HG02970 (cell line): ENCODE results near the gene RTN4RL1.

Experiments
- ATAC-seq: cut with Tn5 transposase; IDR thresholded peaks from one replicate; pipeline ENCODE4 v1.9.1; 2021; ENCODE audit warnings: mild to moderate bottlenecking, moderate library complexity, moderate number of reproducible peaks; ENCODE audit not compliant: unreplicated experiment, low FRiP score

Gene RTN4RL1

DNA sequence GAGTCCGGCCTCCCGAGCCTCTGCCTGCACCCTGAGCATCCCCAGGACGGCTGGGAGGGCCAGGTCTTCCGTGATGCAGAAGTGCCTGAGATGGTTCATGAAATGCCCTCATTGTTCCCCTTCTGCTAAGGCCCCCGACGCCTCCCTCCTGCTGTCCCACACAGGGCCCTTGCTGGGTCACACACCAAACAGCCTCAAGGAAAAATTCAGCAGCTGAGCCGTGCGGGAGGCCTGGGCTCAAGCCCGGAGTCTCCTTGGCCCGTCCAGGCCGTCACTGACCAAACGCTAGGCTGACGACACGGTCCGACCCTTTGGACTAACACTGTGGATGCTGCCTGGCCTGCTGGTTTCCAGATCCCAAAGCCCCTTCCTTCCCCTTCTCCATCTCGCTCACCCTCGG is 90.2 kb downstream of the RTN4RL1 start:
- no peak for ATAC-seq

DNA sequence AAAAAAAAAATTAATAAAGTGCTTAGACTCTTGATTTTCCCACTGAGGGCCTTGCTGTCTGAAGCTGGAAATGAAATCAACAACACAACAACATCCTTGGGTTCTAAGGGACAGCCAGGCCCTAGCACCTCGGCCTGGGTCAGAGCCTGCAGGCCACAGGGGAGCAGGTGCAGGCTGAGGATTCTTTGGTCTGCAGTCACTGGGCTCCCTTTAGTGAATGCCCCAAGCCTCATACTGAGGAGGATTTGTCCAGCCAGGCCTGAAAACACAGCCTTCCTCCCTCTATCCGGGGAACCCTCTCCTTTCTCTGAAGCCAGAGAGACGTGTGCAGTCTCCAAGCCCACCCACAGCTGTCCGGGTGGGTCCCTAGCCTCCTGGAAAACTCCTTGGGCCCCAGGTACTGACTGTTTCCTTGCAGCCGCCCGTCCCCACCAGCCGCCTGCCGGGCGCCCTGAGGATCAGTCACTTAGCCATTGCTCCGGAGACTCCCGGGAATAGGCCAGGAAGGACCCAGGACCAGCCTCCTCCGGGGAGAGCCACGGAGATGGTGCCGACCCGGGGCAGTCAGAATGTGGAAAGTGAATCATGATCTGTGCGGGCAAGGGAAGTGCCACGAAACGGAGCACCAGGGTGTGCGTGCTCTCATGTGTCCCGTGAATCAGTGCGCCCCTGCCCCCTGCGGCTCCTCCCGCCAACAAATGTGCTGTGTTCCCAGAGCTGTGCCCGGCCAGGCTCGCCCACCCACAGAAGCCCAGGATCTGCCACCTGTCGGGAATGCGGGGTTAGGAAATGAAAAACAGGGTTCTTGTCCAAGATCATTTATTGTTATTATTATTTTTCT is 91.0 kb downstream of the RTN4RL1 start:
- ATAC-seq, result no peak

DNA sequence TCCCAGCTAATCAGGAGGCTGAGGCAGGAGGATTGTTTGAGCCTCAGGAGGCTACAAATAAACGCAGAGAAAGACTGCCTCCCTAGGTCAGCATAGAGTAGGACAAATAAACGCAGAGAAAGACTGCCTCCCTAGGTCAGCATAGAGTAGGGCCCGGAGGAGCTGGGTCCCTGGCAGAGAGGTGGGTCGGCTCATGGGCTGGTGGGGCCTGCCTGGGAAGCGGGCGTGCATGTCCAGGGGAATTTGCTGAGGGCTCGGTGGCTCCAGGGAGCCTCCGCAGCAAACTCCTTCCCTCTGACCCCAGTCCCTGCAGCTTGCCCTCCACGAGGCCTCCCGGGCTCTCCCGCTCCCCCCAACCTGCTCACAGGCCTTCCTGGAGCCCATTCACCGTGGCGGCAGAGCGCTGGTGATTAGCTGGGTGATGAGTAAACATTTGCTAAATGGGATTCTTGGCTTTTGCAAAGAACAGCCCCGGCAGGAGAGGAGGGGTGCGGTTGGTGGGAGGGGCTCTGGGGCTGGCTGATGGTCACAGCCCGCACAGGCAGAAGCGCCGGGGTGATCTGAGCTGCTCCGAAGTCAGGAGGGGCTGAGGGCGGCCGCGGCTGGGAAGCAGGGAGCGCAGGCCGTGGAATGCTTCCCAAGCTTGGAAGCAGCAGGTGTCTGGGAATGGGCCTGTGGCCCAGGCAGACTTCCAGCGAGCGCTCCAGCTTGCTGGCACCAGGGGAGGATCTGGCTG is 93.1 kb downstream of the RTN4RL1 start:
- no peak for ATAC-seq

DNA sequence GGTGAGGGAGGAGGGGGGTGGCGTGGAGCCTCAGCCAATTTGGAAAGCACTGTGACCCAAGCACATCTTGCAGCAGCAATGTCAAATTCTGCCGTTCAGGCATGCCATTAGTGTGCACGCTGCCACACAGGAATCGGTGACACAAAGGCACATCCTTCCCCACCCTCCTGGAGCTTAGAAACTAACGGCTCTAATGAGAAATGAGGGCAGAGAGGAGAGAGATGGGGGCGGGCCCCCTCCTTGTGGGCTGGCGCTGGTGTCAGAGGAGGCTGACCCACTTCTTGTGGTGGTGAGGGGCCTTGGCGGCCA is 94.8 kb downstream of the RTN4RL1 start:
- no peak for ATAC-seq

- no peak for ATAC-seq
Measured at GRCh38 chr17:1928976-1929375, 96.2 kb downstream of the RTN4RL1 start.

GRCh38 chr17:1920948-1921351 is 104.2 kb downstream of the RTN4RL1 start:
- ATAC-seq, result no peak

GRCh38 chr17:1919201-1919600 is 105.9 kb downstream of the RTN4RL1 start:
- no peak for ATAC-seq

DNA sequence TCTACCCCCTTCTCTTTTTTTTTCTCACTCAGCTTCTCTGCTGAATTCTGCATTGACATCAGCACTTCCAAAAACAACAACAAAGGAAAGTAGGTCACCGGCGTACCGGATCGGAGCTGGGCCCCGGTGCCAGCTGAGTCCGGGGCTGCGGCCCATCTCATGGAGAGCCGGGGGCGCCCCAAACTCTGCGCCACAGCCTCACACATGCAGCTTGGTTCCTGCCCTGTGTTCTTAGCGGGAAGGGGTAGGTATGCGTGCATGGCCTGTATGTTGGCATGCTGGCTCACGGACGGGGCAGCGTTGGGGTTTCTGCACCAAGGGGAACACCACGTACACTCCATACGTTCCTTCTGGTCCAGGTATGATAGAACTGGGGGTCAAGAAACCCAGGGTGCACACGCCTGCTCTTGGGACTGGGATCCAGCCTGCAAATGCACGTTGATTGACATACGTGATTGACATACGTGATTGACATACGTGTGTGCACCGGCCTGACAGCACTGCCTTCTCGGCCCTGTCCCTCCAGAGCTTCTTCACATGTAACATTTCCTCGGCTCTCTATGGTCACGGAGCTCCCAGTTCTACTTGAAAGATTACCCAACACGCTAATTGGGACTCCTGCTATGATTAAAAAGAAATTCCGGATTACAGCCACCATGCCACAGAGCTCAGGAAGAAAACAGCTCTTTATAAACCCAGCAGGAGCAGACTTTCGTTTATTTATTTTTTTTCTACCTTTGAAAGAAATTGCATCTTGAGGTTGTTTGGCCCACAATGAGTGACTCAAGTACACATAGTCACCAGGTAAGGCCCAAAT is 106.6 kb downstream of the RTN4RL1 start:
- no peak for ATAC-seq

GRCh38 chr17:1916963-1917715 is 108.0 kb downstream of the RTN4RL1 start:
- ATAC-seq, result no peak

- ATAC-seq, result no peak
Measured at GRCh38 chr17:1916316-1916715, 108.8 kb downstream of the RTN4RL1 start.

- ATAC-seq, result no peak
Measured at GRCh38 chr17:1915889-1916288, 109.2 kb downstream of the RTN4RL1 start.

DNA sequence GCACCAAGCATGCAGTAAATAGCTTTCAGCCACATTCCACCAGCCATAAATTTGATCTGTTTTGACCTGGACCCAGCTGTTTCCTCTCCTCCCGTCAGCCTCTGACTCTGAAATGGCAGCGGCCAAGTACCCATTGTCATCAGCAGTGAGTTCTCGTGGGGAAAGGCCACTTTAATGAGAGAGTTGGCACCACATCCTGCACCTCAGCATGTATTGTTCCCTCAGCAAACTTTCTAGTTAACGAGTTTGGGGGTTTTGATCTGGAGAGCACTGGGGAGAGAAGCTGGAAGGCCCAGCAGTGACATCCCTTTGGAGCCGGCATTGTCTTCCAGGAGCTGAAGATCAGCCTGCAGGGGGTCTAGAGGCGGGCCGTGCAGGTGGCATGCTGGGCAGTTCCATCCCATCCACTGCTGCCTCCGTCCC is 110.5 kb downstream of the RTN4RL1 start:
- ATAC-seq, result no peak

DNA sequence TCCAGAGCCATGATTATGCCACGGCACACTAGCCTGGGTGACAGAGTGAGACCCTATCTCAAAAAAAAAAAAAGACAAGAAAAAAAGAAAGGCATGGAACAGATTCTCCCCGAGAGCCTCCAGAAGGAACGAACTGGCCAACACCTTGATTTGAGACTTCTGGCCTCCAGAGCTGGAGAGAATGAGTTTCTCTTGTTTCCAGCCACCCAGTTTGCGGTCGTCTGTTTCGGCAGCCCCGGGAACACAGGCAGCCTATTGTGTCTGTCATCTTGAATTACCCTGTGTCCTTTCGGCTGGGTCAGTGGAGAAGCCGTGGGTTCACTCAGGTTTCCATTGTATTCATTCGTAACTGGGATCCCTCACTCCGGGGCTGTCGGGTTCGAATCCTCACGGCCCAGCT is 111.4 kb downstream of the RTN4RL1 start:
- ATAC-seq, result no peak

DNA sequence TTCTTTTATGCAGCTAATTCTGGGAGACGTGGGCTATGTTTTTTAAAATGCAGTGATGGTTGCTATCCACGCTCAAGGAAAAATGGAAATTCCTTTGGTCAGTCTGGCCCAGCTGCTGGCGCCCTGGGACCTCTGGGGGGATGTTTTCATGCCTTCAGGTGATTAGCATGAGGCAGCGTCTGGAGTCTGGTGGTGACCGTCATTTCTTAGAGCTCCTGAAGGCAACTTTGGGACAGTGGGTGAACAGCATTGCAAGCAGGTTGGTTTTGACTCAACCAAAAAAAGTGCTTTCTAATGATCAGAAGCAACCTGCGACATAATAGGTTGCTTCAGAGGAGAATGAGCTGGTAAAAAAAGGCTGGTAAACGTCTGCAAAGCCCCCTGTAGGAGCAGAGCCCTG is 113.0 kb downstream of the RTN4RL1 start:
- no peak for ATAC-seq

DNA sequence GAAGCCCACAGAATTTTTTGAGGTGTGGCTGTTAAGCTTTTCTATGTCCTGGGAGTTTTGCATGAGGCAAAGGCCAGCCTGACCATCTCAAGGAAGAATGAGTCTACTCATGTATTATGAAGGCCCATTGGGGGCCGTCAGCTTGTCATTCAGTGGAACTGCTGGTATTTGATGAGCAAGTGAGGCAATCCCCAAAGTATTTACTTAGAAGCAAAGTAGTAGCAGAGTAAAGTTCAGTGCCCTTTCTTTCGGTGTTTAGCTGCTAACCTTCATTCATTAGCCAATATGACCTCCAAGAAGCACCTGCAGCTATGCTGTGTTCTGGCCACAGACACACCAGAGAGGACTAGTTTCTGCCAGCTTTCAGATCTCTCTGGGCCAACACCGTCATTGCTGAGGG is 115.1 kb downstream of the RTN4RL1 start:
- ATAC-seq, result no peak

DNA sequence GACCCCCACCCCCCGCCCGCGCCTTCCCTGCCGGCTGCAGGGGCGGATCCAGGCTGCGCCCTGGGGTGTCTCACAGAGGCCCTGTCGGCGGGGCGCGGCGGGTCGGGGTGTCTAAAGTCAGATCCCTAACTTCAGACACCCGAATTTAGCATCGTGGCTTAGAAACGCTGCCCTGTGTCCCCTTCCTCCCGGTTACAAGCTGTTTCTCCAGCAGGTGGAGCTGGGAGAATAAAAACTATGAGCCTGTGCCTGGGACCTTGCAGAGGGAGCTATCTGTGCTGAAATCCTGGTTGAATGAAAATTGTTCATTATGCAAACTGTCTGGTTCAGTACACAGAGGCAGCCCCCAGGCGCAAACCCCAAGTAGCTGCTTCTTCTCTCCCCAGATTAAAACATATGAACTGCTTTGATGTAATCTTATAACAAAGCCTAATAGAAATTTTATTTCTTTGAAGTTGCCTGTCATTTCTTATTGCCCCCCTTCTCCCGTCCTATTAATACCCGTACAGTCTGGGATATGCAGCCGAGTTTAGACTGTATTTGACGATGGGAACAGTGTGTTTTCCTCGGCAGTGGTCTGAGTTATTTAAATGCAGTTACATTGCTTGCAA is 116.3 kb downstream of the RTN4RL1 start:
- ATAC-seq, result no peak

- no peak for ATAC-seq
Measured at GRCh38 chr17:1907909-1908698, 117.0 kb downstream of the RTN4RL1 start.

DNA sequence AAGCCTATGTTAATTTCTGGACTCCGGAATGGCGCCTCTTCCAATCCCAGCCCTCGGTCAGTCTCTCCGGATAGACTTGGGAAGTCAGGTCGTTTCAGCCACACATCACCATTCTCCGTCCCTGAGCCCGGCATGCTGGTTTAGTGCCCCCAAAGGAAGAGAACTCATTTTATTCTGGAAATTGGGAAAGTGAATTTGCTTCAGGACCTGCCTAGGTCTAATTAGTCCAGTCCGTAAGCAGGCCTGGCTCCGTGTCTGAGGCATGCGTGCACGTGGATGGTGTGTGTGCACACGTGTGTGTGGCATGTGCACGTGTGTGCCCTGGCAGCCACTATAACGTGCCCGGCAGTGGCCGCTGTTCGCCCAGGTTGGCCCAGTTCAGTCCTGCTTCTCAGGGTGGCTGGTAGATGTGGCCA is 117.9 kb downstream of the RTN4RL1 start:
- ATAC-seq, result no peak

- ATAC-seq, result no peak
Measured at GRCh38 chr17:1906662-1907101, 118.5 kb downstream of the RTN4RL1 start.
